Left ventricle myocardium inferior (tissue), 1 donor: Measurements from ENCODE around the gene HLA-E. TPM values are rescaled to one million over a fixed set of nuclear protein-coding genes. Genes with fewer than 3 reads are reported as not detected.
"Not testable (repeated sequence)": the region's sequence is repeated elsewhere in the genome, so short reads cannot be mapped to it uniquely, and the experiment has no call there.

Experiments
- DNase-seq: peaks from one replicate; pipeline ENCODE4 v3.0.0-alpha.2; 2020
- H3K27ac ChIP-seq: fragments of 200-600 bp; replicated peaks from 2 replicates; pipeline ENCODE4 v1.8.0; 2021
- H3K27me3 ChIP-seq: fragments of 200-600 bp; 2 replicates; pipeline ENCODE4 v1.8.0; 2021; ENCODE audit warnings: low read depth
- H3K36me3 ChIP-seq: fragments of 200-600 bp; 2 replicates; pipeline ENCODE4 v1.8.0; 2021
- H3K4me1 ChIP-seq: fragments of 200-600 bp; 2 replicates; pipeline ENCODE4 v1.8.0; 2021
- H3K4me3 ChIP-seq: fragments of 200-600 bp; 2 replicates; pipeline ENCODE4 v1.8.0; 2021; ENCODE audit warnings: mild to moderate bottlenecking, moderate library complexity
- H3K9me3 ChIP-seq: fragments of 200-600 bp; replicated peaks from 2 replicates; pipeline ENCODE4 v1.8.0; 2021
- CTCF ChIP-seq: fragments of 200-600 bp; IDR thresholded peaks from 2 replicates; pipeline ENCODE4 v1.8.0; 2021; ENCODE audit warnings: antibody characterized with exemption, mild to moderate bottlenecking, borderline replicate concordance
- intact Hi-C: fragments of 100-400 bp; cut with micrococcal nuclease; formaldehyde crosslinking; loops from one replicate; pipeline ENCODE4 v1.11.0; 2022
- total RNA-seq: library from RNA; stranded (reverse); fragmentation: NEBNext Ultra II Directional; extraction: Animal tissue kit (Norgen Biotek cat#: 25700); gene quantifications from one replicate; pipeline ENCODE4 v1.2.1, GENCODE V29; 2021
- donor health status: DM: no; HTN: yes; CAD: no; lungs with severe emphysema.

Gene HLA-E
- total RNA-seq, 1 donor from 2014 or later, result 142 TPM

GRCh38 chr6:30465595-30466306 is 23.6 kb upstream of the HLA-E start:
- TF ChIP-seq CTCF, result no peak
- intact Hi-C loops, result no loop called here
- no peaks in the 10 kb centered on the region for H3K36me3 ChIP-seq
- DNase-seq, result no peak
- H3K4me3 ChIP-seq, result peak overlapping the region; percentile 70
- H3K27ac ChIP-seq, result no peak overlapping the region
- peaks cover 97% of the 10 kb centered on the region for H3K27me3 ChIP-seq
- no peaks in the 10 kb centered on the region for H3K9me3 ChIP-seq
- peaks cover 26% of the 10 kb centered on the region for H3K4me1 ChIP-seq

- DNase-seq, result no peak
- peaks cover 12% of the 10 kb centered on the region for H3K4me1 ChIP-seq
- H3K27ac ChIP-seq, result no peak overlapping the region
- peaks cover 89% of the 10 kb centered on the region for H3K27me3 ChIP-seq
- H3K36me3 ChIP-seq, result no peaks in the 10 kb centered on the region
- intact Hi-C loops, result no loop called here
- no peak overlapping the region for H3K4me3 ChIP-seq
- no peak for TF ChIP-seq CTCF
- H3K9me3 ChIP-seq, result no peaks in the 10 kb centered on the region
These were observed 18.3 kb upstream of the HLA-E start for GRCh38 chr6:30470968-30471367.

GRCh38 chr6:30475116-30475515 is 14.2 kb upstream of the HLA-E start:
- peaks cover 92% of the 10 kb centered on the region for H3K27me3 ChIP-seq
- H3K4me3 ChIP-seq, H3K4me1 ChIP-seq, DNase-seq, H3K36me3 ChIP-seq, H3K9me3 ChIP-seq, H3K27ac ChIP-seq, intact Hi-C loops: not testable (repeated sequence)

- Histone ChIP-seq H3K9me3 (peaks cover 3% of the 10 kb centered on the region), H3K4me1 (peaks cover 7% of the 10 kb centered on the region), H3K27me3 (peaks cover 74% of the 10 kb centered on the region), H3K4me3 (no peak overlapping the region), H3K36me3 (no peaks in the 10 kb centered on the region), H3K27ac (no peak overlapping the region)
- no peak for DNase-seq
- intact Hi-C loops, result no loop called here
- TF ChIP-seq CTCF, result no peak
These were observed 8.7 kb upstream of the HLA-E start for GRCh38 chr6:30480536-30481156.

GRCh38 chr6:30481211-30481964 is 7.9 kb upstream of the HLA-E start:
- Histone ChIP-seq H3K27ac (no peak overlapping the region), H3K9me3 (peaks cover 3% of the 10 kb centered on the region), H3K36me3 (no peaks in the 10 kb centered on the region), H3K27me3 (peaks cover 68% of the 10 kb centered on the region), H3K4me3 (no peak overlapping the region), H3K4me1 (peaks cover 7% of the 10 kb centered on the region)
- DNase-seq, result no peak
- intact Hi-C loops, result no loop called here
- TF ChIP-seq CTCF, result no peak
